IPS-18a (cell line): ENCODE results near the gene GBX2.

Experiments
- H3K27ac ChIP-seq: one replicate; pipeline ENCODE4 v1.5.1; 2013; ENCODE audit warnings: low read length
- H3K27me3 ChIP-seq: one replicate; pipeline ENCODE4 v1.6.1; 2013; ENCODE audit warnings: mild to moderate bottlenecking, low read length; ENCODE audit not compliant: control insufficient read depth, insufficient read depth
- H3K36me3 ChIP-seq: one replicate; pipeline ENCODE4 v1.6.1; 2013; ENCODE audit warnings: low read depth, low read length; ENCODE audit not compliant: control insufficient read depth
- H3K4me1 ChIP-seq: one replicate; pipeline ENCODE4 v1.6.1; 2013; ENCODE audit warnings: low read depth, low read length; ENCODE audit not compliant: control insufficient read depth
- H3K4me3 ChIP-seq: one replicate; pipeline ENCODE4 v1.5.1; 2013; ENCODE audit warnings: low read length
- H3K9ac ChIP-seq: one replicate; pipeline ENCODE4 v1.6.1; 2013; ENCODE audit warnings: mild to moderate bottlenecking, low read length, moderate library complexity
- H3K9me3 ChIP-seq: one replicate; pipeline ENCODE4 v1.6.1; 2013; ENCODE audit warnings: low read depth, low read length; ENCODE audit not compliant: control insufficient read depth

GBX2 gene

GRCh38 chr2:236180076-236180816 lies 12.1 kb upstream of the GBX2 start:
- Histone ChIP-seq H3K36me3 (no peaks in the 10 kb centered on the region), H3K27me3 (peaks cover 54% of the 10 kb centered on the region), H3K4me1 (peaks cover 21% of the 10 kb centered on the region), H3K9me3 (no peaks in the 10 kb centered on the region), H3K9ac (no peak overlapping the region), H3K27ac (no peak overlapping the region), H3K4me3 (no peak overlapping the region)

- no peaks in the 10 kb centered on the region for H3K36me3 ChIP-seq
- peak overlapping the region; percentile 68 for H3K4me3 ChIP-seq
- no peak overlapping the region for H3K27ac ChIP-seq
- H3K9me3 ChIP-seq: no peaks in the 10 kb centered on the region
- H3K27me3 ChIP-seq: peaks cover 62% of the 10 kb centered on the region
- H3K9ac ChIP-seq: no peak overlapping the region
- H3K4me1 ChIP-seq: peaks cover 29% of the 10 kb centered on the region
These were observed 11.3 kb upstream of the GBX2 start for GRCh38 chr2:236179236-236180075.

DNA sequence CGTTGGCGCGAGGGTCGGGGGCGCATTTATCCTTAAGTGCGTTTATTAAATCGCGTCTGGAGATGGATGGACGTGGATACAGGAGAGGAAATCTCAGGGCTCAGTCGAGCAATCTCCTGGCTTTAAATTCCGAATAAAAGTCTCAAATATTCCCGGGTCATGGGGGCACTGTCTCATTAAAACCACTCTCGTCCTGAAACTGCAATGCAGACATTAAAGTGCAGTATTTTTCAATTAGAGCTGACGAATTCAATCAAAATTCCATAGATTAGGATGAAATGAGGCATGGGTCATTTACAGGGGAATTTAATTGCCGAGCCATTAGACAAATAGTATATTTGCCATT lies 10.7 kb upstream of the GBX2 start:
- peaks cover 68% of the 10 kb centered on the region for H3K27me3 ChIP-seq
- no peaks in the 10 kb centered on the region for H3K36me3 ChIP-seq
- H3K9me3 ChIP-seq: no peaks in the 10 kb centered on the region
- no peak overlapping the region for H3K27ac ChIP-seq
- H3K4me1 ChIP-seq: peaks cover 35% of the 10 kb centered on the region
- peak overlapping the region; percentile 68 for H3K4me3 ChIP-seq
- no peak overlapping the region for H3K9ac ChIP-seq

- H3K9ac ChIP-seq: peak overlapping the region; percentile 28
- no peaks in the 10 kb centered on the region for H3K36me3 ChIP-seq
- H3K27me3 ChIP-seq: peaks cover 75% of the 10 kb centered on the region
- H3K4me1 ChIP-seq: peaks cover 42% of the 10 kb centered on the region
- no peaks in the 10 kb centered on the region for H3K9me3 ChIP-seq
- H3K4me3 ChIP-seq: peak overlapping the region; percentile 68
- no peak overlapping the region for H3K27ac ChIP-seq
These were observed 10.0 kb upstream of the GBX2 start for GRCh38 chr2:236177967-236178889.

- H3K4me3 ChIP-seq: peak overlapping the region; percentile 68
- H3K36me3 ChIP-seq: no peaks in the 10 kb centered on the region
- H3K27me3 ChIP-seq: peaks cover 81% of the 10 kb centered on the region
- H3K9me3 ChIP-seq: no peaks in the 10 kb centered on the region
- H3K27ac ChIP-seq: no peak overlapping the region
- H3K9ac ChIP-seq: no peak overlapping the region
- peaks cover 42% of the 10 kb centered on the region for H3K4me1 ChIP-seq
These were observed 9.4 kb upstream of the GBX2 start for GRCh38 chr2:236177604-236177966.

DNA sequence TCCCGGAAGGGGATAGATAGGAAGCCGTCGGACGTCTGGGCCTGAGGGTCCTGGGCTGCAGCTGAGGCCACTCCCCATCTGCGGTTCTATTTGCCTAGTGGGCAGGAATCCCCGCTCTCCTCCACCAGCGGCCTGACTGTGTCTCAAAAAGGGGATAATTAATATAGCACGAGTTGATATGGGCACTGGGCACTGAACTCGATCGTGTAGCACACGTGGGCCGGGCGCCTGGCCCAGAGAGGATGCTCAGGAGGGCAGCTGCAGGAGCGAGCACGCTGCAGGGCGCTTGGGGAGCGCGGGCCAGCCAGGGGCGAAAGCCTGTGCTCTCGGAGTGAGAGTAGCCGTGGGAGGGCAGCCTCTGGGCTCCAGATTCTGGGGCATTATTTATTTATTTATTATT lies 8.8 kb upstream of the GBX2 start:
- Histone ChIP-seq H3K9me3 (no peaks in the 10 kb centered on the region), H3K4me3 (no peak overlapping the region), H3K9ac (no peak overlapping the region), H3K27me3 (peaks cover 87% of the 10 kb centered on the region), H3K27ac (no peak overlapping the region), H3K4me1 (peaks cover 46% of the 10 kb centered on the region), H3K36me3 (no peaks in the 10 kb centered on the region)

DNA sequence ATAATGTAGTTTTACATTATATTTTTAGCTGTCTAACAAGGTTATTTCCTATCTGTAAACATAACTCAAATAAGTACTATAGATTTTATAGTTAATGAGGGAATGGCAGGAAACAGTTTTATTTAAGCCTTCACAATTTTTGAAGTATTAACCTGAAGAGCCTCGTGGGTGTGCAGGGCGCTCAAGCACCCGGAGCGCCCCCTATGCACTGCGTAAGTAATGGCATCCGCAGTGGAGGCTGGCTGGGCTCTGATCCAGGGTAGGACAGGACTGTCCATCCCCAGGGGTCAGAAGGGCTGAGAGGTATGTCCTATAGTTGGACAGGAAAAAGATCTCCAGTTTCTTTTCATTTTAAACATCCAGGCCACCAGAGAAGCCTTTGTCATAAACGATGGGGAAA lies 8.2 kb upstream of the GBX2 start:
- Histone ChIP-seq H3K27ac (no peak overlapping the region), H3K36me3 (no peaks in the 10 kb centered on the region), H3K4me3 (no peak overlapping the region), H3K9ac (no peak overlapping the region), H3K27me3 (peaks cover 93% of the 10 kb centered on the region), H3K4me1 (peaks cover 51% of the 10 kb centered on the region), H3K9me3 (no peaks in the 10 kb centered on the region)

- Histone ChIP-seq H3K27me3 (peaks cover 100% of the 10 kb centered on the region), H3K9ac (no peak overlapping the region), H3K36me3 (no peaks in the 10 kb centered on the region), H3K27ac (no peak overlapping the region), H3K9me3 (peaks cover 2% of the 10 kb centered on the region), H3K4me1 (peaks cover 59% of the 10 kb centered on the region), H3K4me3 (no peak overlapping the region)
These were observed 7.5 kb upstream of the GBX2 start for GRCh38 chr2:236175548-236176150.

DNA sequence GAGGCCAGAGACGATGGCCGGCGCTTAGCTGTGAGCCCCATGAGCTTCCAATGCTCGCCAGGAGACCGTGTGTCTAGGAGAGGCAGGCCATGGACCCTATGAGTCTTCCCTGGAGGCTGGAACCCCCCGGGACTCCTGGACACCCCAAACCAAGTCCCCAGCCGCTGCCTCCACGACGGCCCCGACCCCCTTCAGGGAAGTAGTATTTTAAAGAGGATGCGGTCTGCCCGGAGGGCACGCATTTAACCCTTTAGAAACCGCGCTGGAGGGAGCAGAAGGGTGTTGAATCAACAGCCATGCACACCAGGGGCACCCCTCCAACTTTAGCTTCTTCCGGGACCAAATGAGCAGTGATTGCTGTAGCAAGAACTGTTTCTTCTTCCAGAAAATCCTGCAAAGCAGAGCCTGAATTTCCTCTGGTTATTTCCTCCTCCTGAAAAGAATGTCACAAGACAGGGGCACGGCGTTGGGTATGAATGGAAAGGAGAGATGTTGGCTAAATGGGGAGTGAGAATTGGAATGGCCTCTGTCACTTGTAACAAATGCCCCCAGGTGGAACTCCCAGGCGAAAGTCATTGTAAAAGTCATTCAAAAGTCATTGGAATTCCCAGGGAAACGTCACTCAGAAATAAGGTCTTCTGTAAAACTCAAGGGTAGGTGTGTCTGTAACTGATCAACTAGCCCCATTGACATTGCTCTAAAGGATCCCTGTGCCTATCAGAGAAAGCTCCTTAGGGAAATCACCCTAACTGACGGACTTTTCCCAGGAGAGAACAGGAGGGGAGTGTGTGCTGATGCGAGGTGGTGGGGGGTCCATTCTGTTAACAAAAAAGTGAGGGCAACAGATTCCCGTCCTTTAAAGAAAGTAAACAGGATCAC lies 5.8 kb upstream of the GBX2 start:
- Histone ChIP-seq H3K36me3 (no peaks in the 10 kb centered on the region), H3K27me3 (peaks cover 100% of the 10 kb centered on the region), H3K9ac (no peak overlapping the region), H3K9me3 (peaks cover 3% of the 10 kb centered on the region), H3K27ac (no peak overlapping the region), H3K4me1 (peaks cover 61% of the 10 kb centered on the region), H3K4me3 (peak overlapping the region; percentile 24)

DNA sequence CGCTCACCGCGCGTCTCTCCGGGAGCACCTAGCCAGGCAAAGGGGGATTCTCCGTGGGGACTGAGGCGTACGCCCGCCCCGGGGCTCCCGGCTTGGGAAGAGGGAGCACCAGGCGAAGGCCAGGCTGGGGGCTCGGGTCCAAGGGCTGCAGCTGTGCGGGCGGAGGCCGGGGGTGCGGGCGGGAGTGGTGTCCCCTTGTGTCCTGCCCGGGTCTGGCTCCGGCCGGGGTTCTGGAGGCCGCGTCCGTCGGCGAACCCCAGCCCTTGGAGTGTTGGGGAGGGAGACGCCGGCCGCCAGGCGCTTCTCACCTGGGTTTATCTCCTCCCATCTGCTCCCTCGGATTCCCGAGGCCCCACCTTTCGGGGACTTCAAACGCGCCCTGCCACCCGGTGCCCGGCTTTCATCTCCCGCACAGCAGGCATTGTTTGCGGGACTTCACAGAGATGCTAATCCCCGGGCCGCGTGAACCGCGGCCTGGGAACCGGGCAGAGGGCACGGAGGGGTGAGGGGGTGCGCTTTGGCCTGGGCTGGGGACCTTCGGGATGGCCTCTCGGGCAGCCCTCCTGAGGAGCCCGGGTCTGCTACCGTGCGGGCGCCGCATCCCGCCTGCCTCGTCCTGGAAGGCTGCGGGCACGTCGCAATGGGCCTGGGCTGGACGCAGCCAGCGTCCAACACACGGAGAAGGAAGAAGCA lies 5.0 kb upstream of the GBX2 start:
- H3K4me3 ChIP-seq: peak overlapping the region; percentile 24
- H3K4me1 ChIP-seq: peaks cover 58% of the 10 kb centered on the region
- peaks cover 3% of the 10 kb centered on the region for H3K9me3 ChIP-seq
- no peak overlapping the region for H3K27ac ChIP-seq
- H3K27me3 ChIP-seq: peaks cover 100% of the 10 kb centered on the region
- H3K36me3 ChIP-seq: no peaks in the 10 kb centered on the region
- no peak overlapping the region for H3K9ac ChIP-seq
